T-helper 1 cell treated with Interleukin-12 subunit alpha and Interleukin-12 subunit beta and Interleukin-4 antibody, amounts not matched to agents 30 μg/mL and 1 μg/mL, for 36 hours (primary cell): ENCODE results near the gene TCAP.
"Not testable (repeated sequence)": the region's sequence is repeated elsewhere in the genome, so short reads cannot be mapped to it uniquely, and the experiment has no call there.

Experiments
- H3K27ac Mint-ChIP-seq: one replicate; pipeline ENCODE4 v1.8.0; 2021; ENCODE audit warnings: mild to moderate bottlenecking, mixed read lengths
- H3K27me3 Mint-ChIP-seq: one replicate; pipeline ENCODE4 v1.8.0; 2021; ENCODE audit warnings: low read depth, mixed read lengths
- H3K36me3 Mint-ChIP-seq: one replicate; pipeline ENCODE4 v1.8.0; 2021; ENCODE audit warnings: low read depth, mixed read lengths
- H3K4me1 Mint-ChIP-seq: one replicate; pipeline ENCODE4 v1.8.0; 2021; ENCODE audit warnings: low read depth, mixed read lengths
- H3K4me3 Mint-ChIP-seq: one replicate; pipeline ENCODE4 v1.8.0; 2021; ENCODE audit warnings: mild to moderate bottlenecking, moderate library complexity, mixed read lengths
- H3K9me3 Mint-ChIP-seq: one replicate; pipeline ENCODE4 v1.8.0; 2021; ENCODE audit warnings: mixed read lengths

TCAP gene

DNA sequence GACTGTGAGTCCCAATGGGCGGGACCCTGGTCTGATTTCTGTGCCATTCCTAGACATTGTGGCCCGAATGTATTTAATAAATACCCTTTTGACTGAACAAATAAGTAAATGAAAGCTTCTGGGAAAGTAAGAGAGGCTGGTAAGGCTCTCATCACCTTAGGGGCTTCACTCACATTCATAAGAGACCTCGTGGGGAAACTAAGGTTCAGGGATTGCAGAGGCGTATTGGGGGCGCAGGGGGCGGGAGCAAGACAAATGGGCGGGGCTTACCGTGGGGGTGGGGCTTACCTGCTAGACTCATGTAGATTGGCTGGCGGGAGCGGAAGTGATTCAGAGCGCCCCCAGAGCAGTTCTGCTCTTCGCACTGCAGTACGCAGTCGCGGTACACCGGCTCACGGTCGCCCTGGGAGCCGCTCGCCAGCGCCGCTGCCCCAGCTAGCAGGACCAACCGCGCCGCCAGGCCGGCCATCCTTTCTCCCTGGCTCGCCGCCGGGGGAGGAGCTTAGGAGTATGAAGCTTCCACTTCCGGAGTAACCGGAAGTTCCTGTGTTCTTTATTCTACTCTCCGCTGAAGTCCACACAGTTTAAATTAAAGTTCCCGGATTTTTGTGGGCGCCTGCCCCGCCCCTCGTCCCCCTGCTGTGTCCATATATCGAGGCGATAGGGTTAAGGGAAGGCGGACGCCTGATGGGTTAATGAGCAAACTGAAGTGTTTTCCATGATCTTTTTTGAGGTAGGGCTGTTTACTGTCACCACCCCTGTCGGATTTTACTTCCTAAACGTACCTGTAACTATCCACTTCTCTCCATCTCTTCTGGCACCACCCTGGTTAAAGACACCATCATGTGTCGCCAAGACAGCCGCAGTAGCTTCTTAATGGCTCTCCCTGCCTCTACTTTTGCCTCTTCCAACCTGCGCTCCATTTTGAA lies 22.7 kb downstream of the TCAP start, which contains the start of gene PGAP3:
Gene PGAP3 (minus strand): TSS at position 512 of the 929 bp plus-strand sequence. CDS start 43 bp downstream, at position 469.
- Mint-ChIP-seq H3K36me3 (peaks cover 24% of the 10 kb centered on the region), H3K9me3 (peaks cover 7% of the 10 kb centered on the region), H3K27ac (peak within 1 kb of the TSS; percentile 95), H3K4me1 (peaks cover 21% of the 10 kb centered on the region), H3K27me3 (no peaks in the 10 kb centered on the region), H3K4me3 (peak within 1 kb of the TSS; percentile 86)

DNA sequence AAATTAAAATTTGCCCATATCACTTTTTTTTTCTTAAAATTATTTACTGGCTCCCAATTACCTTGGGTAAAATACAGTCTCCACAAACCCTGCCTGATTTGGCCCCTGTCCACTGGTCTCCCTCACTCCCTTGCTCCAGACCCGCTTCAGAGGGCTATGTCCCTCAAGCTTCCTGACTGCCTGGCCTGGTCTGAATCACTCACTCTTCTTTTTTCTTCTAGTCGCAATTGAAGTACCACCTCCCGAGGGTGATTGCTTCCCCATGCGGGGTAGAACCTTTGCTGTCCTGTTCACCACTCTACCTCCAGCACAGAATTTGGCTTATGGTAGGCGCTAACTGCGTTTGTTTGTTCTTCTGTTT lies 23.3 kb downstream of the TCAP start:
- no peaks in the 10 kb centered on the region for H3K27me3 Mint-ChIP-seq
- H3K4me1 Mint-ChIP-seq: peaks cover 21% of the 10 kb centered on the region

DNA sequence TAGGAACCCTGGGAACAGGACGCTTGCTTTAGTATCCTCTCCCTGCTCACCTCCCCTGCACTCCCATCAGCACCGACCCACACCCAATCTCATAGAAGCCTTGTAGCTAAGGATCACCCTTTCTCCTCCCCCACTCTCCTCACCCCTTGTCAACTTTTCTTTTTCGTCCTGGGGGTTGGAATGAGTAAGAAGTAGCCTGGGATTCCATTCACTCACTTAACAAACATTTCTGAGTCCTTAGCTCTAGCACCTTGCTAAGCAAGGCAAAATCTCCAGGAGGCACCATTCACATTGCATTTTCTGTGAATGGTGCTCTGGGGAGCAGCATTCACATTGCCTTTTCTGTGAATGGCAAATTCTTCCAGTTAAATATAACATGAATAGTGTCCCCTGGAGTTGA lies 23.8 kb downstream of the TCAP start:
- Mint-ChIP-seq H3K36me3 (peaks cover 17% of the 10 kb centered on the region), H3K4me1 (peaks cover 21% of the 10 kb centered on the region), H3K27ac (peak overlapping the region; percentile 46), H3K9me3 (peaks cover 7% of the 10 kb centered on the region), H3K27me3 (no peaks in the 10 kb centered on the region), H3K4me3 (peak overlapping the region; percentile 86)

More for the DNA sequence above, 23.3 kb downstream of the TCAP start:
- Mint-ChIP-seq H3K27ac (peak overlapping the region; percentile 95), H3K4me3 (peak overlapping the region; percentile 86), H3K9me3 (peaks cover 7% of the 10 kb centered on the region), H3K36me3 (peaks cover 19% of the 10 kb centered on the region)

DNA sequence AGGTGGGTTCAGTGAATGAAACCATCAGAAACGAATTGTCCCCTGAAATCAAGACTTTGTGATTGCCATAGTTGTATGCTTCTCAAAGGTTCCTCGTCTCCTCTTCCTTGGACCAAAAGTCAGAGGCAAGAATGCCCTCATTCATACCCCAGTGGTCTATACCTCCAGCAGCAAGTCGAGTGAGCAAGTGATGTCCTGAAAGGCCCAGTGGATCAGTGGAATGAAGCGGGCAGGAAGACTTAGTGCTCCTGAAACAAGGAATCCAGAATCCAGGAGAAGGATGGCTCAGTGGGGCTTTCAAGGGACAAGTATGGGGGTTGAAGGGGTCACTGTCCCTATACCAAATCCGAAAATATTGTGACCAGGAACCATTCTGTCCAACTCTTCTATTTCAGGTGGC lies 29.4 kb downstream of the TCAP start:
- H3K27ac Mint-ChIP-seq: no peak overlapping the region
- peaks cover 1% of the 10 kb centered on the region for H3K4me1 Mint-ChIP-seq
- H3K4me3 Mint-ChIP-seq: no peak overlapping the region
- no peaks in the 10 kb centered on the region for H3K36me3 Mint-ChIP-seq
- peaks cover 17% of the 10 kb centered on the region for H3K27me3 Mint-ChIP-seq
- H3K9me3 Mint-ChIP-seq: no peaks in the 10 kb centered on the region

DNA sequence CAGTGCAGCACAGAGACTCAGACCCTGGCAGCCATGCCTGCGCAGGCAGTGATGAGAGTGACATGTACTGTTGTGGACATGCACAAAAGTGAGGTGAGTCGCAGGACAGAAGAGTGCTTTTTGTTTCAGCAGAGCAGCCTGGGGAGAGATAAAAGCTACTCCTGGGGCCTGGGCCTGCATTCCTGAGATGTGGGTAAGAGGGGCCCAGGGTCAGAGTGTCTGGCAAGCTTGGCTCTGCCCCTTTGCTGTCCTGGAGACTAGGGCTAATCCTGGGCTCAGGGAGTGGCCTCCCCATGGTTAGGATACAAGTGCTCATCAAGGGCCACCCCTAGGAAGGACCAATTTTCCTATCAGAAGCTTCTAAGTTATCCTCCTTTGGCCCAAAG lies 29.9 kb downstream of the TCAP start:
- Mint-ChIP-seq H3K36me3 (no peaks in the 10 kb centered on the region), H3K9me3 (no peaks in the 10 kb centered on the region), H3K27ac (no peak overlapping the region), H3K4me3 (no peak overlapping the region), H3K27me3 (peaks cover 20% of the 10 kb centered on the region), H3K4me1 (peaks cover 3% of the 10 kb centered on the region)

DNA sequence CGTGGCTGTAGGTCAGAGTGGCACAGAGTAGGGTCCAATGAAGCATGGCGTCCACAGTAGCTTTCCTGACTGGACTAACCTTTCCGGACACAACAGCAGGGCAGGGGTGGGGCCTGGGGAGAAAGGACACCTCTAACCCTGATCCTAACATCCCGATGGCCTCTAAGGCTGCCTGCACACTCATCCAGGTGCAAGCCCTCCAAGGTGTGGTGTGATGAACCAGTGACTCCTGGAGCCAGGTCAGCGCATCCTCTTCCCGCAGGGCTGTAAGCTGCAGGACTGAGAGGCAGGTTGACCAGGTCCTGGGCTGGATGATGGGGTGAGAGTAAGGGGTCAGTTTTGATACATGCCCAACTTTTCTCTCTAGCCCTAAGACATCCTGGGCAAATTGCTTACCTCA lies 31.6 kb downstream of the TCAP start:
- Mint-ChIP-seq H3K36me3 (no peaks in the 10 kb centered on the region), H3K4me3 (no peak overlapping the region), H3K27me3 (peaks cover 34% of the 10 kb centered on the region), H3K9me3 (no peaks in the 10 kb centered on the region), H3K27ac (no peak overlapping the region), H3K4me1 (peaks cover 6% of the 10 kb centered on the region)

DNA sequence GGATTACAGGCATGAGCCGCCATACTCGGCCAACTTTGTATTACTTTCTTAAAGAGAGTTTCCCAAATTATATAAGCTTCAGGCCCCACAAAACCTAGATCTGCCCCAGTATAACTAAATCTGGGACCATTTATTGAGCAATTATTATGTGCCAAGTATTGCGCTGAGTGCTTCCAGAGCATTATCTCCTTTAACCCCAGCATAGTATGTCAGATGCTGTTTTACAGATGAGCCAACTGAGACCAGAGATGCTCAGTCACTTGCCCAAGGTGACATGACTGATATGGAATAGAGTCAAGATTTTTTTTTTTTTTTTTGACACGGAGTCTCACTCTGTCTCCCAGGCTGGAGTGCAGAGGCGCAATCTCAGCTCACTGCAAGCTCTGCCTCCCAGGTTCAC lies 32.8 kb downstream of the TCAP start:
- Mint-ChIP-seq H3K27me3 (peaks cover 46% of the 10 kb centered on the region), H3K4me3 (no peak overlapping the region), H3K9me3 (no peaks in the 10 kb centered on the region), H3K36me3 (no peaks in the 10 kb centered on the region), H3K27ac (no peak overlapping the region), H3K4me1 (peaks cover 6% of the 10 kb centered on the region)

DNA sequence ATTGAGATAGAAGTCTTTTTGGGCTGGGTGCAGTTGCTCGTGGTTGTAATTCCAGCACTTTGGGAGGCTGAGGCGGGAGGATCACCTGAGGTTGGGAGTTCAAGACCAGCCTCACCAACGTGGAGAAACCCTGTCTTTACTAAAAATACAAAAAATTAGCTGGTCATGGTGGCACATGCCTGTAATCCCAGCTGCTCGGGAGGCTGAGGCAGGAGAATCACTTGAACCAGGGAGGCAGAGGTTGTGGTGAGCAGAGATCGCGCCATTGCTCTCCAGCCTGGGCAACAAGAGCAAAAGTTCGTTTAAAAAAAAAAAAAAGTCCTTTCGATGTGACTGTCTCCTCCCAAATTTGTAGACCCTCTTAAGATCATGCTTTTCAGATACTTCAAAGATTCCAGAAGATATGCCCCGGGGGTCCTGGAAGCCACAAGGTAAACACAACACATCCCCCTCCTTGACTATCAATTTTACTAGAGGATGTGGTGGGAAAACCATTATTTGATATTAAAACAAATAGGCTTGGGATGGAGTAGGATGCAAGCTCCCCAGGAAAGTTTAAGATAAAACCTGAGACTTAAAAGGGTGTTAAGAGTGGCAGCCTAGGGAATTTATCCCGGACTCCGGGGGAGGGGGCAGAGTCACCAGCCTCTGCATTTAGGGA lies 34.1 kb downstream of the TCAP start:
- peaks cover 53% of the 10 kb centered on the region for H3K27me3 Mint-ChIP-seq
- not testable (repeated sequence) for H3K4me3 Mint-ChIP-seq

DNA sequence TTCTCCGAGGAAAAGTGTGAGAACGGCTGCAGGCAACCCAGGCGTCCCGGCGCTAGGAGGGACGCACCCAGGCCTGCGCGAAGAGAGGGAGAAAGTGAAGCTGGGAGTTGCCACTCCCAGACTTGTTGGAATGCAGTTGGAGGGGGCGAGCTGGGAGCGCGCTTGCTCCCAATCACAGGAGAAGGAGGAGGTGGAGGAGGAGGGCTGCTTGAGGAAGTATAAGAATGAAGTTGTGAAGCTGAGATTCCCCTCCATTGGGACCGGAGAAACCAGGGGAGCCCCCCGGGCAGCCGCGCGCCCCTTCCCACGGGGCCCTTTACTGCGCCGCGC lies 34.6 kb downstream of the TCAP start, which contains the start of gene ERBB2:
Gene ERBB2 (plus strand): TSS at position 247 of the 330 bp plus-strand sequence. CDS start 175 bp downstream, outside the sequence.
- Mint-ChIP-seq H3K4me3 (no peak within 1 kb of the TSS), H3K27ac (no peak within 1 kb of the TSS), H3K27me3 (peaks cover 53% of the 10 kb centered on the region), H3K4me1 (peaks cover 12% of the 10 kb centered on the region), H3K9me3 (no peaks in the 10 kb centered on the region), H3K36me3 (no peaks in the 10 kb centered on the region)

More for the DNA sequence above, 34.1 kb downstream of the TCAP start:
- not testable (repeated sequence) for H3K9me3 Mint-ChIP-seq, H3K27ac Mint-ChIP-seq, H3K36me3 Mint-ChIP-seq
- H3K4me1 Mint-ChIP-seq: peaks cover 12% of the 10 kb centered on the region

DNA sequence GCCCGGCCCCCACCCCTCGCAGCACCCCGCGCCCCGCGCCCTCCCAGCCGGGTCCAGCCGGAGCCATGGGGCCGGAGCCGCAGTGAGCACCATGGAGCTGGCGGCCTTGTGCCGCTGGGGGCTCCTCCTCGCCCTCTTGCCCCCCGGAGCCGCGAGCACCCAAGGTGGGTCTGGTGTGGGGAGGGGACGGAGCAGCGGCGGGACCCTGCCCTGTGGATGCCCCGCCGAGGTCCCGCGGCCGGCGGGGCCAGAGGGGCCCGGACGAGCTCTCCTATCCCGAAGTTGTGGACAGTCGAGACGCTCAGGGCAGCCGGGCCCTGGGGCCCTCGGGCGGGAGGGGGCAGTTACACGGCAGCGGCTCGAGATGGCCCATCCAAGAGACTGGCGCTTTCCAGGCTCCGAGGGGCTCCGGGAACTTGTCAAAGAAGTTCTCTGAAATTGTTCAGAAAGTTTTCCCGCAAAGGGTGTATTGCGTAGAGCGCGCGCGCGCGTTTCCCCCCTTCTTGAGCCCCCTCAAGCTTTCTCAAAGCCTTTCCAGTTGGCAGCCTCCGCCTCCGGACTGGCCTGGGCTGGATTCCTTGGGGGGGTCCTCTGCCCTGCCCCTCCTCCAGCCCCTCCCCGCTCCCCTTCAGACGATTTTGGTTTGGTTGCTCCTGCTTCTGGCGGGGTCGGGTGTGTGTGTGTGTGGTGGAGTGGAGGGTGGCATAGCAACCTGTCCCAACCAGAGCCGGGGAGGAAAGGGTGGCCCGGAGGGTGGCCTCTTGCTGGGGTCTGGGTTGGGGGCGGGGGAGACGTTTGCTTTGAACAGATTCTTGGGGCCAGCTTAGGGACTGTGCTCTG lies 35.2 kb downstream of the TCAP start:
- Mint-ChIP-seq H3K9me3 (no peaks in the 10 kb centered on the region), H3K36me3 (no peaks in the 10 kb centered on the region), H3K27me3 (peaks cover 53% of the 10 kb centered on the region), H3K4me1 (peaks cover 12% of the 10 kb centered on the region), H3K27ac (no peak overlapping the region), H3K4me3 (no peak overlapping the region)

DNA sequence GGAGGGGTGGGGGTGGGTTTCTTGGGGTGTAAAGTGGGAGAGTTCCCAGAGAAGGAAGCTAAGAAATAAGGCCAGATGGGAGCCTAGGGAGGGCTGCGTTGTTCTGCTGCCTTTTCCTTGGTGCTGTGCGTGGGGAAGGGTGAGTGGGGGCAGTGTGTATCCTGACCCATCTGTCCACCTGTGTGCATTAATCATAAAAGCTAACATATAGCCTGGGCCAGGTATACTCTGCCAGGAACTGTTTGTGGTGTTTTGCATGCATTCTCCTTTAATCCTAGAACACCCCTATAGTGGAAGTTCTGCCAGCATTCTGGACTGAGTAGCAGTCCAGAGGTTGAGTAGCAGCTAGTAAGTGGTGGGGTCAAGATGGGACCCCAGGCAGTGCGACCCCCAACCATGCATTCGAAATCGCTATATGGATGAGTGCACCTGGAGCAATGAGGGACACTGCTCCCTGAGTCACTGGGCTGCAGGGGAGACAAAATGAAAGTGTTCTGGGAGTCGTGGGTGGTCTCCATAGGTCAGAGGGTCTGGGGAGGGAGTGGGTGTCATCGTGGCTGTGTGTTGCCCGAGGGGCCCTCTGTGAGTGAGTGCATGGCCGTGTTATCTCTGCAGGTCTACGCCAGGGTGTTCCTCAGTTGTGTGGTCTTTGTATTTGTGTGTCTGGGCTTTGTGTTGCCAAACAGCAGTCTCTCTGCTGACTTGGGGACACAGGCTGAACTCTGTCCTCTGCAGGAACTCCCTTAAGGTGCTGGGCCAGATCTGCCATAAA lies 36.0 kb downstream of the TCAP start:
- no peak overlapping the region for H3K27ac Mint-ChIP-seq
- no peak overlapping the region for H3K4me3 Mint-ChIP-seq
- H3K36me3 Mint-ChIP-seq: no peaks in the 10 kb centered on the region
- peaks cover 53% of the 10 kb centered on the region for H3K27me3 Mint-ChIP-seq
- no peaks in the 10 kb centered on the region for H3K9me3 Mint-ChIP-seq
- peaks cover 12% of the 10 kb centered on the region for H3K4me1 Mint-ChIP-seq

DNA sequence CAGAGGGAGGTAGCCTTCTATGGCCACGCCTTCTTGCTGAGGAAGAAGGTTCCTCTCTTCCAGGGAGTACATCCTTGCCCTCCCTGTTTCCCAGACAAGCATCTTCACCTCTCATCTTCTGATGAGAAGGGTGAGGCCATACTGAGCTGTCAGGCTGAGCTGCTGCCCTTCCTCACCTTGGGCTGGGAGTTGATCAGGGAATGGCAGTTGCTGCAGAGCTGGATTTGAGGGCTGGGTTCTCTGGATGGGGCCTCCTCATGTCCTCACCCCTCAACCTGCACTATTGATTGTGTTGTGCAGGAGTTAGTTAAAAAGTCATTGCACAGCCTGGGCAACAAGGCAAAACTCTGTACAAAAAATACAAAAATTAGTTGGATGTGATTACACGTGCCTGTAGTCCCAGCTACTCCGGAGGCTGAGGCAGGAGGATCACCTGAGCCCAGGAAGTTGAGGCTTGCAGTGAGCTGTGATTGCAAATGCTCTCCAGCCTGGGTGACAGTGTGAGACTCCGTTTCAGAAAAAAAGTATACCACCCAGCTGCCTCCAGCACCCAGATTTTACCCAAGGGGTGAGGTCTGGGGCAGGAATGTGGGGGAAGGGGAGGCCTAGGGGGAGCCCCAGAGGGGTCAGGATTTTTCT lies 36.8 kb downstream of the TCAP start:
- Mint-ChIP-seq H3K36me3 (no peaks in the 10 kb centered on the region), H3K4me3 (no peak overlapping the region), H3K27ac (no peak overlapping the region), H3K27me3 (peaks cover 53% of the 10 kb centered on the region), H3K9me3 (no peaks in the 10 kb centered on the region), H3K4me1 (peaks cover 14% of the 10 kb centered on the region)
